Neuron (in vitro differentiated cells): ENCODE measurements around the gene DHCR7.

Experiments used
- H2AFZ ChIP-seq: one replicate; pipeline ENCODE4 v1.6.1; 2013; ENCODE audit warnings: low read depth, mild to moderate bottlenecking, inconsistent platforms, low read length, moderate library complexity
- H3K27me3 ChIP-seq: one replicate; pipeline ENCODE4 v1.6.1; 2013; ENCODE audit warnings: low read length; ENCODE audit not compliant: insufficient read depth
- H3K36me3 ChIP-seq: one replicate; pipeline ENCODE4 v1.6.1; 2013; ENCODE audit warnings: low read length; ENCODE audit not compliant: insufficient read depth
- H3K4me1 ChIP-seq: one replicate; pipeline ENCODE4 v1.6.1; 2013; ENCODE audit warnings: low read length; ENCODE audit not compliant: insufficient read depth
- H3K4me3 ChIP-seq: 2 replicates; pipeline ENCODE4 v1.5.1; 2013; ENCODE audit warnings: mild to moderate bottlenecking, low read length, moderate library complexity
- H3K9me3 ChIP-seq: one replicate; pipeline ENCODE4 v1.6.1; 2013; ENCODE audit warnings: low read length

Gene DHCR7

DNA sequence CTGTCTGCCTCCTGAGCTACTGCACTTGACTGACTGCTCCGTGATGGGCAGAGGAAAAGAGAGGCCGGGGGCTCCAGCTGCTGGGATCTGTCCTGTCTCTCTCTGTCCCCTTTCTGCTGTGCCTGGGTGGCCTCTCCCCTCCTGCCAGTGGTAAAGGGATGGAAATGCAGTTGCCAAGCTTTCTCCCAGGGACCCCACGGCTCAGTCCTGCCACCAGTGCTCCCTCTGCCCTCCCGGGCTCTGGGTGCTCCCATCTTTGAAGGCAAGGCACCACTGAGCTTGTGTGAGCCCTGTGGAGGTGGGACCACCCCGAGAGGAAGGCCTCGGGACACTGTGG, 36.8 kb upstream of the DHCR7 start:
- Histone ChIP-seq H3K9me3 (no peaks in the 10 kb centered on the region), H3K4me3 (no peak overlapping the region), H3K36me3 (peaks cover 49% of the 10 kb centered on the region), H3K4me1 (no peaks in the 10 kb centered on the region), H2AFZ (no peak overlapping the region), H3K27me3 (no peaks in the 10 kb centered on the region)

DNA sequence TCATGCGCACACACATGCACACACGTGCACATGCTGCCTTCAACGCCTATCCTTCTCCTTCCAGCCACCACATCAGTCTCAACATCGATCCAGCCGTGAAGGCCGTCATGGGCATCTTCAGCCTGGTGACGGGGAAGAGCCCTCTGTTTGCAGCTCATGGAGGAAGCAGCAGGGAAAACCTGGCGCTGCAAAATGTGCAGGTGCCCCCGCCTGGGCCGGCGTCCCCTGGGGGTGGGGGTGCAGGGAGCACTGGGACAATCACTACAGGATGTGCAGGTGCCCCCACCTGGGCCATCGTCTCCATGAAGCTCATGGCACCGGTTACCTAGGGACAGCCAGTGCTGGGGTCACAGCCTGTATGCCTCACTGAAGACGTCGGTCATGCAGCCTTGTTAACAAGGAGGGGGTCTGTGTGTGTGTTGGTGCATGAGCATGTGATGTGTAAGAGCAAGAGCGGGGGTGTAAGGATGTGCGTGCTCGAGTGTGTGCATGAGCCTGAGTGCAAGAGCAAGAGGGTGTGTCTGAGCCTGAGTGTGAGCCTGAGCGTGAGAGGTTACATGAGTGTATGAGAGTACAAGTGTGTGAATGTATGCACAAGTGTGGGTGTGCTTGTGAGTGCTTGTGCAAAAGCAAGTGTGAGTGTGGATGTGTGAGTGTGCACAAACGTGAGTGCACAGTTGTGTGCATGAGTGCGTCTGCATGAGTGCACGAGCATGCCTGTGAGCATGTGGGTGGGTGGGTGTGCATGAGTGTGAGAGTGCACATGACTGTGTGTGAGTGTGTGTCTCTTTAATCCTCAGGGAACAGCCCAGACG, 36.3 kb upstream of the DHCR7 start:
- H3K9me3 ChIP-seq = no peaks in the 10 kb centered on the region
- H3K4me3 ChIP-seq = no peak overlapping the region
- H3K36me3 ChIP-seq = peaks cover 55% of the 10 kb centered on the region
- no peaks in the 10 kb centered on the region for H3K4me1 ChIP-seq
- H3K27me3 ChIP-seq = no peaks in the 10 kb centered on the region
- H2AFZ ChIP-seq = no peak overlapping the region

DNA sequence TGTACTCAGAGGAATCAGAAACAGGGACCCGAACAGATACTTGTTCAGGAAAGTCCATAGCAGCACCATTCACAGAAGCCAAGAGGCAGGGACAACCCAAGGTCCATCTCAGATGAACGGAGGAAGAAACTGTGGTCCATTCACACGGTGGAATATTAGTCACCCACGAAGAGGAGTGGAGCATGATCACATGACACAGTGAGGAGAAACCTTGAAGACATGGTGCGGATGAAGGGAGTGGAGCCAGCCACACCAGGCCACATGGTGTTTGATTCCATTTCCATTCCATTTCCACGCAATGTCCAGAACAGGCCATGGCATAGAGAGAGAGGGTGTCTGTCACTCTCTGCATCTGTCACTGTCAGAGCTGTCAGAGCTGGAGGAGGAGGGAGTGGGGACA, 35.5 kb upstream of the DHCR7 start:
- H3K9me3 ChIP-seq = no peaks in the 10 kb centered on the region
- no peaks in the 10 kb centered on the region for H3K4me1 ChIP-seq
- no peaks in the 10 kb centered on the region for H3K27me3 ChIP-seq
- H3K4me3 ChIP-seq = no peak overlapping the region
- no peak overlapping the region for H2AFZ ChIP-seq
- peaks cover 59% of the 10 kb centered on the region for H3K36me3 ChIP-seq

DNA sequence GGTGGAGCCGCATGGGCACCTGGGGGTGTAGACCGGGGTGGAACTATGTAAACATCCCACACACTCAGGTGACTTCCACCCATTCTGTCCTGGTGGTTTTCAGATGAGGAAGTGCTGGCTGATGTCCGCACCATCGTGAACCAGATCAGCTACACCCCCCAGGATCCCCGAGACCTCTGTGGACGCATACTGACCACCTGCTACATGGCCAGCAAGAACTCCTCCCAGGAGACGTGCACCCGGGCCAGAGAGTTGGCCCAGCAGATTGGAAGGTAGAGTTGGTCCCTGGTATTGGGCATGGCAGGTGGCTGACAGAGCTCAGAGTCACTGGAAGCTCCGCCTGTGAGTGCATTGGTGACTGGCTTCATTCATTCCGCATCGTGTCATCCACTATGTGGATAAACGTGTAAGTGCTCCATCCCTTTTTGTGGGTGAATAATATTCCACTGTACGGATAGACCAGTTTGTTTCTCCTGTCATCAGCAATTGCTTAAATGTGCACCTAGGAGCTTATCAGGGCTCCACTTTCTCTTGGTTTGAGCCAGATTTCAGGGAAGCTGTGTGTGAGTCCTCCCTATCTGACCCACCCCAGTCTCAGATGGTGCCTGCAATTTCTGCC, 34.7 kb upstream of the DHCR7 start:
- no peaks in the 10 kb centered on the region for H3K4me1 ChIP-seq
- no peak overlapping the region for H2AFZ ChIP-seq
- H3K4me3 ChIP-seq = no peak overlapping the region
- H3K27me3 ChIP-seq = no peaks in the 10 kb centered on the region
- peaks cover 67% of the 10 kb centered on the region for H3K36me3 ChIP-seq
- H3K9me3 ChIP-seq = no peaks in the 10 kb centered on the region

DNA sequence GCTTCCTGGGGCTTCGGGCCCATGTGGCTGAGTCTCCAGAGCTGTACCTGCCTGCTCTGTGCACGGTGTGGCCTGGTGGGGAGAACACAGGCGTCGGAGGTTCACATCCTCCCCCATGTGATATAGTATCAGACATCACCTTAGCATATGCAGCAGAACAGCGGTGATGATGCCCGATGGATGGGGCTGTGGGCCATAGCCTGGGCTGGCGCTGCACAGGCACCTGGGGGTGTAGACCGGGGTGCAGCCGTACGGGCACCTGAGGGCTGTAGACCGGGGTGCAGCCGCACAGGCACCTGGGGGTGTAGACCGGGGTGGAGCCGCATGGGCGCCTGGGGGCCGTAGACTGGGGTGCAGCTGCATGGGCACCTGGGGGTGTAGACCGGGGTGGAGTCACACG, 34.0 kb upstream of the DHCR7 start:
- no peak overlapping the region for H3K4me3 ChIP-seq
- no peaks in the 10 kb centered on the region for H3K4me1 ChIP-seq
- H3K36me3 ChIP-seq = peaks cover 72% of the 10 kb centered on the region
- H2AFZ ChIP-seq = no peak overlapping the region
- no peaks in the 10 kb centered on the region for H3K27me3 ChIP-seq
- H3K9me3 ChIP-seq = no peaks in the 10 kb centered on the region

DNA sequence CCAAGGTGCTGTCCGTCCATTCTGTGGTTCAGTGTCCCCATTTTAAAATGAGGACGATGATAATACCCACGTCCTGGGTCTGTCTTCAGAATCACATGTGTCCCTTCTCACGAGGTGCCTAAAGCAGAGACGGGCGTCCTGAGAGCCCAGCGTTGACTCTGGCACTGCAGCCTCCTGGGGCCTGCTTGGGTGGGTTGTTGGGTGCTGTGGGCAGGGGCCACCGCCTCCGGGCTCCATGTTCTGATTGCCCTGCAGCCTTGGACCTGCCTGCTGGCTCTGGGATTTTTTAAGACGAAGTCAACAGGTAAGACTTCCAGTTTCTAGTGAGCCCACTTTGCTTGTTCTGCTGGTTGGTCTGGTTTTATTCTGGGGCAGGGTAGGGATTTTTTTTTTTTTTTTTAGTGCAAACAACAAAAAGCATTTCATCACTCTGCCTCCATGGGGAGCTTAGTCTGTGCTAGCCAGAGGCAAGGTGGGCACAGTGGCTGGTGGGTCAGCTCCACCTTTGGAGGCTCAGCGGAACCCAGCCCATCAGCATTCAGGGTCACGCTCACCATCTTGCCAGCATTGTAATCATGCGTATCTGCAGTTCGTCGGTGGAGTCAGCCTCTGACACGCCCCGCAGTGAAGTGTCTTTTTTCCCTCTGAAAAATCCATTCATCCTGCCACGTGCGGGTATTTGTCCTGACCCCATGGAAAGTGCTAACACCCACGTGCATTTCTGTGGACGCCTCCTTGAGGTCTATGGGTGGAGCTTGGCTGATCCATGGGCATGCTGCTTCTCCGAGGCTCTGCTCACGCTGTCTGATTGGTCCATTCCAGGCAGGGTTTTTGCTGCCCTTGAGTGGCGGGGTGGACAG, 33.1 kb upstream of the DHCR7 start:
- Histone ChIP-seq H3K4me3 (no peak overlapping the region), H3K9me3 (no peaks in the 10 kb centered on the region), H3K27me3 (no peaks in the 10 kb centered on the region), H3K36me3 (peaks cover 75% of the 10 kb centered on the region), H2AFZ (no peak overlapping the region), H3K4me1 (no peaks in the 10 kb centered on the region)

DNA sequence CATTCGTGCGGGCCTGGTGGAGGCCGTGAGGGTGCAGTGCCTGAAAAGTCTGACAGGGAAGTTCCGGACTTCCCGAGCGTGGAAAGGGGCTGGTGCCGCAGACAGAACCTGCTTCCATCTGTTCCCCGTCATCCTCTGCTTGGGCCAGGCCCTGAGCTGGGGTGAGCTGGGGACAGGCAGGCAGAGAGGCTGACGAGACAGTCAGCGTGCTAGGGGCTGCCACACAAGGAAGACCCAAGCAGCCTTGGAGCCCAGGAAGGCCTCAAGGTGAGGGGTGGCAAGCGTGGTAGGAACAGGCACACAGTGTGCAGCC, 30.3 kb upstream of the DHCR7 start:
- H3K36me3 ChIP-seq = peaks cover 77% of the 10 kb centered on the region

DNA sequence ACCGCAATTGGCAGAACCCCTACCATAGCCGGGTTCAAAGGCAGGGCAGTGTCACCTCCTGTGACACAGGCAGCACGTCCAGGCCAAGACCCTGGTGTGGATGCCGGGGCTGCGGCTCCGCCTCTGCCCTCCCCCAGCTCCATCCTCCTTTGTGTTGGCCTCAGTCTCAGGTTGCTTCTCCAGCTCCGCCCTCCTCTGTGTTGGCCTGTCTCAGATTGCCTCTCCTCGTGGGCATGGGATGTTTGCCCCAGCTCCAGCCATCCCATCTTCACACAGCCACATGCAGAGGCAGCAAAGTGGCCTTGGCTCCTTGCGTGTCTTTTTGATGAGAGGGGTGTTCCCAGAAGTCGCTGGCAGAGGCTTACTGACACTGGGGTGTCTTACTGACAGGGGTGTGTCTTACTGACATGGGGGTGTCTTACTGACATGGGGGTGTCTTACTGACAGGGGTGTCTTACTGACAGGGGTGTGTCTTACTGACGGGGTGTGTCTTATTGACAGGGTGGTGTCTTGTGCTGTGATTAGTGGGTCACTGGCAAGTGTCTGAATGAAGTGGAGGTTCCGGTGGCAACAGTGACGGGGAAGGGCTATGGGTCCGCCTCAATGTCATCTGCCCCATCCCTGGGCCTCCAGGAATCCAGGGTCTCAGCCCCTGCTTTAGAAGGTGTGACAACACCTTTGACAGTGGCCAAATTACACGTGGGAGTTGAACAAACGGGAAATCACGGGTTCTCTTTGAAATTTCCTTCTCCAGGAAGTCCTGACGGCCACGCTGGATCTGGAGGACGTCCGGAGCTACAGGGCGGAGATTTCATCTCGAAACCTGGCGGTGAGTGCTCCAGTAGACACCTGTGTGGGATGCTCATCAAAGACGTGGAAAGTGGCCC, 29.7 kb upstream of the DHCR7 start:
- Histone ChIP-seq H3K36me3 (peaks cover 77% of the 10 kb centered on the region), H3K4me1 (no peaks in the 10 kb centered on the region), H3K4me3 (no peak overlapping the region), H3K9me3 (no peaks in the 10 kb centered on the region), H3K27me3 (no peaks in the 10 kb centered on the region), H2AFZ (no peak overlapping the region)

More for the DNA sequence above, 30.3 kb upstream of the DHCR7 start:
- Histone ChIP-seq H2AFZ (no peak overlapping the region), H3K4me3 (no peak overlapping the region), H3K4me1 (no peaks in the 10 kb centered on the region), H3K9me3 (no peaks in the 10 kb centered on the region), H3K27me3 (no peaks in the 10 kb centered on the region)

DNA sequence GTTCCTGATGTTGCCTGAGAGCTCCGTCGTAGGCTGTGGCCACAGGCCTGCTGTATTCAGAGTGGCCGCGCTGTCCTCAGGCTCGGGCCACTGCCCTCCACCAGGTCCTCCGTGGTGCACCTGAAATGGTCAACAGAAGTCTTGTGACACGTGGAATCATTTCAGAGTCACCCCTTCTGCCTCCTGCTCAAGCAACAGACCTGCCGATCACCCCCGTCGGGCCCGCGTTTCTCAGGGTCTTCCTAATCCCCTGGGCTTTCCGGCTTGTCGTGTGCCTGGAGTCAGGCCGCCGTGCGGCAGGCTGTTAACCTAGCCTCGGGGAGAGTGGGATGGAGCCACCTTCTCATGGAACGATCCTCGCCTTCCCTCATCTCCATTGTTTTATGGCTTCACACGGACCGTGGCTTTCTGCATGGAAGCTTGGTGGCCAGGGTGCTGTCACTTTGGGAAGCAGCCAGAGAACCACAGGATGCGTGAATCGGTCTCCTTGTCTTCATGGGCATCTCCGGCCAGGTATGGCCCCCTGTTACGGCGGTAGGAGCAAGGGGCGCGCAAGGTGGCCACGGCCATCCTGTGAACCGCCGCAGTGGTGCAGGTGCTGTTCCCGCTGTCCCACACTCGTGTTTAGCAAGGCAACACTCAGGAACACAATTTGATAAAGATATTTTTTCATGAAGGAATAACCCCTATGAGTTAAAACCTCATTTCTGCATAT, 28.9 kb upstream of the DHCR7 start:
- Histone ChIP-seq H3K9me3 (no peaks in the 10 kb centered on the region), H3K36me3 (peaks cover 77% of the 10 kb centered on the region), H2AFZ (no peak overlapping the region), H3K27me3 (no peaks in the 10 kb centered on the region), H3K4me1 (no peaks in the 10 kb centered on the region), H3K4me3 (no peak overlapping the region)

DNA sequence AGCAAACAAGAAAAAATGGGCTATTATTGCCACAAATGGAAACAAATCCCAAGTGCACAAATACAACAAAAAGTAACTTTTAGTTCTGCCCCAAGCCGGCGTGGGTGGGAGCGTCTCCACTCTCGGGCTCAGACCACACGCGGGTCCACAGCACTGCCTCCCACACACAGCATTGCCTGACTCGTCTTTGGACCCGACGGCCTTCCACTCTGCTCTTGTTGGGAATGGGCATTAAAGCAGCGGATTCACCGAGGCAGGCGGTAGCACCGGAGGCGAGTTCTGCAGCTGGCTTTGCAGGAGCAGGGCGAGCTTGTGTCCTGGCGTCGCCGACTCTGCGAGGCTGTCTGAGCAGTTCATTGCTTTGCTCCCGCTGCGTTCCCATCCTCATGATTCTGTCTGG, 27.8 kb upstream of the DHCR7 start:
- H3K9me3 ChIP-seq = no peaks in the 10 kb centered on the region
- H2AFZ ChIP-seq = no peak overlapping the region
- H3K4me3 ChIP-seq = no peak overlapping the region
- H3K36me3 ChIP-seq = peaks cover 73% of the 10 kb centered on the region
- no peaks in the 10 kb centered on the region for H3K27me3 ChIP-seq
- no peaks in the 10 kb centered on the region for H3K4me1 ChIP-seq

DNA sequence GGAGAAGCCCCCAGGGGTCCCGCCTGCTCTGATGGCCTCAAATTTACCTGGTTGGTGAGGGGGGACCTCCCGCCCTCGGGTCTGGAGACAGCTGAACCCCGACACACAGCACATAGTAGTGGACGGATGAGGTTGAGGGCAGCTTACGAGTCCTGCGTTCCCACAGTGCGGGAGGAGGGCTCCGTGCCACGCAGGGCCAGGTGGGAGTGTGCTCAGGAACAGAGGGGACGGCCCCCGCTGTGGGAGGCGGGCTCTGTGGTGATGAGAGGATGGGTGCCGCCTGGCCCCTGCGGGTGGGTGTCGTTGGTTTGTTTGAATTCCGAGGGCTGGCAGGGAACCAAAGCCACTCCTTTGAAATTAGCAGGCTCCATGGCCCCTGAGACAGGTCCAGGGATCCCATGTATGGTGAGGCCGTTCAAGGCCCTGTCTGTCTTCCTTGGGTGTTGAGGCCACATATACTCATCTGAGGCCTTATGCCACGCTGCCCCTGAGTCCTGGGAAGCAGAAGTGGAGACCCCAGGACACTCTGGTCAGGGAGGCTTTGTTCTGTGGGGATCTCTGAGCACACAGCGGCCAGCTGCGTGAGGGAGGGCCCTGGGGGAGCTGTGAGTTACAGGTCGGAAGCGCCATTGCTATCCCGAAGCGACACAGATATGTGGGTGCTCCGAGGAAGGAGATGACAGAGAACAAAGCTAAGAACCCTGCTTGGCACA, 26.7 kb upstream of the DHCR7 start:
- Histone ChIP-seq H2AFZ (no peak overlapping the region), H3K4me3 (no peak overlapping the region), H3K36me3 (peaks cover 65% of the 10 kb centered on the region), H3K4me1 (no peaks in the 10 kb centered on the region), H3K9me3 (no peaks in the 10 kb centered on the region), H3K27me3 (no peaks in the 10 kb centered on the region)
